ENCODE data around the gene PDS5A.
"Not testable (repeated sequence)": the region's sequence is repeated elsewhere in the genome, so short reads cannot be mapped to it uniquely, and the experiment has no call there.

PDS5A gene

GRCh38 chr4:40000711-40001110 lies 23.0 kb upstream of the PDS5A start:
- no peak for TF ChIP-seq CTCF (IDR thresholded peaks at IDR 0.05; ENCODE audit: control extremely low read depth, extremely low read depth, low read depth, missing control alignments)
- no peak for DNase-seq (ENCODE audit: extremely low spot score)
- ChIA-PET POLR2A (no interaction called here), CTCF (interaction anchor here (0.8 to 1.3 kb wide), 3 partner anchors 22 to 325 kb away, joined by 3 read pairs; no protein-coding TSS in a partner anchor)

GRCh38 chr4:39998659-39999345 lies 21.1 kb upstream of the PDS5A start:
- CTCF ChIA-PET = interaction anchor here (1.1 to 1.2 kb wide), 2 partner anchors 20 to 22 kb away, joined by 3 read pairs; no protein-coding TSS in a partner anchor
- no peak for DNase-seq (ENCODE audit: extremely low spot score)
- POLR2A ChIA-PET = interaction anchor here (0.7 kb wide), 1 partner anchor 329 kb away, joined by 4 read pairs; no protein-coding TSS in a partner anchor
- no peak for TF ChIP-seq CTCF (IDR thresholded peaks at IDR 0.05; ENCODE audit: control extremely low read depth, extremely low read depth, low read depth, missing control alignments)

- no peak for TF ChIP-seq CTCF (IDR thresholded peaks at IDR 0.05; ENCODE audit: control extremely low read depth, extremely low read depth, low read depth, missing control alignments)
- no peak for DNase-seq (ENCODE audit: extremely low spot score)
- ChIA-PET POLR2A (no interaction called here), CTCF (no interaction called here)
Measured at GRCh38 chr4:39996811-39997210, 19.1 kb upstream of the PDS5A start.

GRCh38 chr4:39994406-39994805 lies 16.7 kb upstream of the PDS5A start:
- ChIA-PET CTCF (interaction anchor here (0.7 to 1.3 kb wide), 3 partner anchors 16 to 24 kb away, joined by 3 to 4 read pairs (median 3); partner anchors contain the start of gene PDS5A), POLR2A (interaction anchor here (0.6 kb wide), 1 partner anchor 10 kb away, joined by 5 read pairs; no protein-coding TSS in a partner anchor)
- no peak for DNase-seq (ENCODE audit: extremely low spot score)
- TF ChIP-seq CTCF (IDR thresholded peaks at IDR 0.05; ENCODE audit: control extremely low read depth, extremely low read depth, low read depth, missing control alignments) = no peak

GRCh38 chr4:39989381-39989780 lies 11.7 kb upstream of the PDS5A start:
- CTCF ChIA-PET = interaction anchor here (1.1 kb wide), 1 partner anchor 11 kb away, joined by 4 read pairs; no protein-coding TSS in a partner anchor
- DNase-seq (ENCODE audit: extremely low spot score); POLR2A ChIA-PET: not testable (repeated sequence)

GRCh38 chr4:39987485-39987884 lies 9.8 kb upstream of the PDS5A start:
- no peak for DNase-seq (ENCODE audit: extremely low spot score)
- TF ChIP-seq CTCF (IDR thresholded peaks at IDR 0.05; ENCODE audit: control extremely low read depth, extremely low read depth, low read depth, missing control alignments) = no peak
- ChIA-PET CTCF (interaction anchor here (0.6 to 1.6 kb wide), 2 partner anchors 9 to 21 kb away, joined by 3 to 5 read pairs; partner anchors contain the start of gene PDS5A), POLR2A (no interaction called here)

- TF ChIP-seq CTCF (IDR thresholded peaks at IDR 0.05; ENCODE audit: control extremely low read depth, extremely low read depth, low read depth, missing control alignments) = no peak
- no peak for DNase-seq (ENCODE audit: extremely low spot score)
- POLR2A ChIA-PET = no interaction called here
- CTCF ChIA-PET = interaction anchor here (1.0 to 1.5 kb wide), 14 partner anchors 10 to 512 kb away, joined by 3 to 14 read pairs (median 4); no protein-coding TSS in a partner anchor
Measured at GRCh38 chr4:39978904-39979303, 1.2 kb upstream of the PDS5A start.
